RPMI8226 (cell line): ENCODE data around the gene EDIL3.
"Not testable (repeated sequence)": the region's sequence is repeated elsewhere in the genome, so short reads cannot be mapped to it uniquely, and the experiment has no call there.

ENCODE experiments used
- DNase-seq: peaks from one replicate; pipeline ENCODE4 v3.0.0-alpha.2; 2015

The EDIL3 gene

GRCh38 chr5:84298628-84299027 is 86.1 kb downstream of the EDIL3 start:
- DNase-seq, result no peak

- DNase-seq, result not testable (repeated sequence)
These were observed 87.0 kb downstream of the EDIL3 start for GRCh38 chr5:84297641-84298040.

GRCh38 chr5:84292788-84293653 is 91.7 kb downstream of the EDIL3 start:
- no peak for DNase-seq

DNA sequence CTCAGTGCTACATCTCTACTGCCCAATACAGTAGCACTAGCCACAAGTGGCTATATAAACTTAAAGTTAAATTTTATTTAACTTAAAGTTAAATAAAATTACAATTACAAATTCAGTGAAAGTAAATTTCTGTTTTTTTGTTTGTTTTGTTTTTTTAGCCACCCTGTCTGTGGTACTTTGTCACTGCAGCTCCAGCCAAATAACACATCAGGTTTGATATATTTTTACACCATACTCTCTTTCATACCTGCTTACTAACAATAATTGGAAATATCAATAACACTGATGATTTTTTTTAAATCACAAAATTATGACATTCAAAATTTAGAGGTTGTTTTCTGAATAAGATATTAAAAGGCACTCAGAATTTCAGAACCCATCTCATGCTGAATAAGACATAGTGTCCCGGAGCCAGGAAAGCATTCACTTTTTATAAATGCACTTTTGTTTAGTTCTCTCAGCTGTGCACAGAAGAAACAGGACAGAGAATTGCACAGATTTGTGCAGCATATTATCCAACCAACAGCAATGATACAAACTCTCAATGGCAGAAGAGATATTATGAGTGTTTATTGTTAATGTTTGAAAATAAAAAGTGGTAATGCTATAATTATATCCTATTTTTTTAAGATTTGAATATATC is 92.6 kb downstream of the EDIL3 start:
- no peak for DNase-seq

- DNase-seq, result no peak
These were observed 94.0 kb downstream of the EDIL3 start for GRCh38 chr5:84290673-84291072.

- DNase-seq, result no peak
These were observed 94.5 kb downstream of the EDIL3 start for GRCh38 chr5:84290161-84290560.

DNA sequence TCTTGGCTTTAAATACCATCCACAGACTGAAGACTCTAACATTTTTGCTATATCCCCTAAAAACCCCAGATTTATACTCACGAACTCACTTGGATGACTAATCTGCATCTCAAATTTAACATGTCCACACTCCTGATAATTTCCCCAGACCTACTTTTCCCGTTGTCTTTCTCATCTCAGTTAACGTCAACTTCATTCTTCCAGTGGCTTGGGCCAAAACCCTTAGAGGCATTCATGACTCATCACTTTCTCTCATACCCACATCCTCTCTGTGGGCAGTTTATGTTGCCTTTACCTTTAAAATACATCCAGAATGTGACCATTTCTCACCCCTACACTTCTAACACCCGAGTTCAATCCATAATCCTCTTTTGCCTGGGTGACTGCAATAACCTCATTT is 96.7 kb downstream of the EDIL3 start:
- no peak for DNase-seq

- DNase-seq, result no peak
These were observed 98.0 kb downstream of the EDIL3 start for GRCh38 chr5:84286662-84287061.

DNA sequence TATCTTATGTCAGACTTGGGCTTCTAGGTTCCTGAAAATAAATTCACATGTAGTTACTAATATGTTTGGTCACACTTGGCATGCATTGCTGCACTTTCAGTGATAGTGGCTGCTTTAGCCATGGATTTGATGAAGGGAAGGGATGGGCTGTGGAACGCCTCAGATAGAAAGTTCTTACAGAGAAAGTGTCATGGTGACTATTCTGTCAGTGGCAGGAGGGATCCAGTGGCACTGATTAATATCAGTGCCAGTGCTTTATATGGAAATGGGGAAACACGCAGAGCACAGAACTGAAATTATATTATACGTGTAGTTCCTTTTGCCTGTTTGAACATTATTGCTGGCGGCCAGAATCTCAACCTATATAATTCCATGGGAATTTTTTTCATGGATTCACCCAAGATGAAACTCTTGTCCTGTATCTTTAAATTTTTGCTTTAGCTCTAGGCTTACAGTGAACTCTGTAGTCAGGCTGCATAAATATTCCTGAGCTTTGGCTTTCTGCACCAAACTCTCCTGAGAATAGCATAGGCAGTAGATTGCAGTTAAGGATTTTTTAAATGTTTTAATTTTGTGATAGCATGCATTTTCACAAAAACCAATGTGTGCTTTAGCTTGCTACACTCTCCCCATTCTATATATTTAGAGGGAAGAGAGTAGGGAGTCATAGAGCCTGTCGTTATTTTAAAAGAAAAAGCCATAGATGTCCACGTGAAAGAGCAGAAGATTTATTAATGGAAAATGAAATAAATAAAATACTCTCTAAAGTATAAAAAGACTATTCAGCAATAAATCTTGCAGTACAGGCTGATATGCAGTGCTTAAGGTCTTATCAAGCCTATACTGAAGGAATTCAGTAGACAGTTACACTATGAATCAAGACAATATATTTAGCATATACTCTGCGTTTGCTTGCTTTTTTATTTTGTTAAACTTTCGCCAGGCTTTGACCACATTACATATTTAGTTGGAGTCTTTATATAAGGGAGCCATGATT is 98.7 kb downstream of the EDIL3 start:
- DNase-seq, result no peak

DNA sequence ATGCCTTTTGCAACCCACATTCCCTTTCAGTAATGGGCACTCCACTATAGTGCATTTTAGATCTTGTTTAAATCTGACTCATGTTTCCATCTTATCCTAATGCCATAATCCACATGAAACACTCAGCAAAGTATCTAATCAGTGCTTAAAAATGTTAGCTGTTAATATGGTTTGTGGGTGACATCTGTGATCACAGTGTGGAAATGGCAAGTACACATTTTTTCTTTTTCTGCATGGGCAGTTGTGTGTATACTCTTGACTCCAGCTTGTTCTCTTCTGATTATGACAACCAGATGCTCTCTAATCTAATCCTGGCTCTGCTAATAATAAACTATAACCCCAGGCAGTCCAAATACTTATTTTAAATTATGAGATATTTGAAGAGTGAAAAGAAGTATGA is 103.3 kb downstream of the EDIL3 start:
- no peak for DNase-seq

GRCh38 chr5:84279234-84279633 is 105.4 kb downstream of the EDIL3 start:
- DNase-seq, result no peak

- DNase-seq, result no peak
These were observed 109.1 kb downstream of the EDIL3 start for GRCh38 chr5:84275609-84276008.

GRCh38 chr5:84274585-84275468 is 109.9 kb downstream of the EDIL3 start:
- DNase-seq, result peak; percentile 47

GRCh38 chr5:84273517-84273883 is 111.2 kb downstream of the EDIL3 start:
- no peak for DNase-seq

GRCh38 chr5:84272771-84273516 is 111.7 kb downstream of the EDIL3 start:
- DNase-seq, result no peak

DNA sequence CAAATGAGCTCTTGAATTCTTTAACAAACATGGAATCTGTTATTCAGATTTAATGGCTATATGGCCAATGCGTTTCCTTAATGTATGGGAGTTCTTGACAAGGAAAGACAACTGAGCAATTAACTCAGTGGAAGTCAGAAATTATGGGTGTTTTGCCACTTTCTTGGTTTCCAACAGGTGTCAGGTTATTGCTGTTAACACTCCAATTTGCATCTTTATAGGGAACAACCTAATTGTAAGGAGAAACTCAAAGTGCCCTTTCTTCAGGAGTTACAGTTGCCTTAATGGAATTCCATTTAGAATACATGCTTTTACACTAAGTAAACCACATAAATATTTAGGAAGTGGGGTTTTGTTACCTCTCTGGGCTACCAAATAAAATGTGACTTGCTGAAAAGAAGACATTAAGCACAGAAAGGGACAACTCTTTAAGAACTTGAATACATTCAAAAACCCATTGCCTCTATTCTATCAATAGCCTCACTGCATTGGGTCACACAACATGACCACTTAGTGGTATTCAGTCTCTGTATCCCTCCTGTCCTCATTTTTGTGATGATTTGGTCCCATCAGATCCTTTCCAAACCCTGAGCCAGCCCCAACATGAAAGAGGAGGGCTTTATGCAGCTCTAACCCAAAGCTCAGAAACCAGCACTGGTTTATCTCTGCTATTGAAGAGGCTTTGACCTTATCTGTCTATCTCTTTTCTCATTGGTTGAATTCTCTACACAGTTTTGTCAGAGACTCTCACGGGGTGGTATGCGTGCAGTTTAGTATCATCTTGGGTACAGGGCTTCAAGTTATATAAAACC is 118.7 kb downstream of the EDIL3 start:
- DNase-seq, result no peak

DNA sequence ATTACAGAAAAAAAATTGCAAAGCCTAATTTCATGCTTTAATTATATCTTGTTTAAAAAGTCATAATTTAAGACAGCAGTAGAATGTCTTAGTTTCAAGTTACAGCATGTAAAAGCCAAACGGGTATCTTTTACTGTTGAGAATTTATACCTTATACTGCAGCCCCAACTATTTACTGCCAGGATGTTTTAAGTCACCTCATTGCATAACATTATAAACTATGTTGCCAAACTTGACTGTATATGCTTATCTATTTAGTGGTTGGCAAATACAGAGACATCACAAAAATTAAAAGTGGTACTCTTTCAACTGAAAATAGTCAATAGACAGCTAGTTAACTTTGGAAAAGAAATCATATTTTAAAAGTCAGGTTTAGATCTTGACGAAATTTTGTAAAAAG is 119.5 kb downstream of the EDIL3 start:
- no peak for DNase-seq

- no peak for DNase-seq
These were observed 123.7 kb downstream of the EDIL3 start for GRCh38 chr5:84260939-84261338.

DNA sequence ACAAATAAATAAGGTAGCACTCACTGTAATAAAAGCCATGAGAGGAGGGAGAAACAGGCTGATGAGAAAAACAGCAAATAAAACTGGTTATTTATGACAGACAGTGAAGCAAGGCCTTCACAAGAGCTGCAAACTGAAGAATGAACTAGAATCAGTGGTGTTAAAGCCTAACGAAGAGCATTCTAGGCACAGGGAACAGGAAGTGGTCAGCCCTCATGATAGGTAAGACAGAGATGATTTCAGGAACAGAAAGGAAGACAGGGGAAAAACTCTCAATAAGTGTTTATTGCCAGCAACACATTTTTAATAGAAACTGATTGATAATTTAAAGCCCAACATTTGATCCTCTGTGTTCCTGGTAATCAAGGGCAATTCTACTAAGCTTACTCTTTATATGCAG is 124.5 kb downstream of the EDIL3 start:
- DNase-seq, result no peak

DNA sequence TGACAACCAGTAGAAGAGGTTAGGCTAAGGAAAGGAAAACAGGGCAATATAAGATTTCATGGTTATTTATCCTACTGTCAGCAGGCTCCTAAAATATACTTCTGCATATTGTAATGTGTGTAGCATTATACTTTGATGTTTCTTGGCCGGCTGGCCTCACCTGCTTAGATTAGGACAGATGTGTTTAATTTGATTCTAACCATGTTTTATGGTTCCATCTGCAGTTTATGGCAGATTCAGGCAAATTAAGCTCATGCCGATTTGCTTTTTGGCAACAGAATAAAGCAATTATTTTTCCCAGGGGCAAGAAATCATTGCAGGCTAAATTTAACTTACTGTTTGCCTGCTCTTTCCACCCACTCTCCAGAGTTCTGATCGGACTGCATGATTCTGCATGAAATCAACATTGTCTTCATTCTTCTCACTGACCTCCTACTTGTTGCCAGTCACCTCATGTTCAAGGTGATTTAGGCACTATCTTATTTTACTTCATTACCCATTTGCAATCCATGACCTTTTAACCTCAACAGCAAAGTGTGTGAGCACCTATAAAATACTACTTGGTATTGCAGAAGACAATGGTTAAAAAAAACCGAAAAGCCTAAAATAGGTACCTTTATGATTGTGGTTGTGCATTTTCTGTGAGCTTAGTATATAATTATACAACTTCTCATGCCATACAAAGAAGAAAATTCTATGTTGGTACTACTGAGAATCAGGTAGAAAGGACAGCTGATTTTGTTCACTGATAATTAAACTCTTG is 125.2 kb downstream of the EDIL3 start:
- no peak for DNase-seq
